ENCODE results near the gene AOC1.
"Not testable (repeated sequence)": the region's sequence is repeated elsewhere in the genome, so short reads cannot be mapped to it uniquely, and the experiment has no call there.

The AOC1 gene, protein sequence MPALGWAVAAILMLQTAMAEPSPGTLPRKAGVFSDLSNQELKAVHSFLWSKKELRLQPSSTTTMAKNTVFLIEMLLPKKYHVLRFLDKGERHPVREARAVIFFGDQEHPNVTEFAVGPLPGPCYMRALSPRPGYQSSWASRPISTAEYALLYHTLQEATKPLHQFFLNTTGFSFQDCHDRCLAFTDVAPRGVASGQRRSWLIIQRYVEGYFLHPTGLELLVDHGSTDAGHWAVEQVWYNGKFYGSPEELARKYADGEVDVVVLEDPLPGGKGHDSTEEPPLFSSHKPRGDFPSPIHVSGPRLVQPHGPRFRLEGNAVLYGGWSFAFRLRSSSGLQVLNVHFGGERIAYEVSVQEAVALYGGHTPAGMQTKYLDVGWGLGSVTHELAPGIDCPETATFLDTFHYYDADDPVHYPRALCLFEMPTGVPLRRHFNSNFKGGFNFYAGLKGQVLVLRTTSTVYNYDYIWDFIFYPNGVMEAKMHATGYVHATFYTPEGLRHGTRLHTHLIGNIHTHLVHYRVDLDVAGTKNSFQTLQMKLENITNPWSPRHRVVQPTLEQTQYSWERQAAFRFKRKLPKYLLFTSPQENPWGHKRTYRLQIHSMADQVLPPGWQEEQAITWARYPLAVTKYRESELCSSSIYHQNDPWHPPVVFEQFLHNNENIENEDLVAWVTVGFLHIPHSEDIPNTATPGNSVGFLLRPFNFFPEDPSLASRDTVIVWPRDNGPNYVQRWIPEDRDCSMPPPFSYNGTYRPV

DNA sequence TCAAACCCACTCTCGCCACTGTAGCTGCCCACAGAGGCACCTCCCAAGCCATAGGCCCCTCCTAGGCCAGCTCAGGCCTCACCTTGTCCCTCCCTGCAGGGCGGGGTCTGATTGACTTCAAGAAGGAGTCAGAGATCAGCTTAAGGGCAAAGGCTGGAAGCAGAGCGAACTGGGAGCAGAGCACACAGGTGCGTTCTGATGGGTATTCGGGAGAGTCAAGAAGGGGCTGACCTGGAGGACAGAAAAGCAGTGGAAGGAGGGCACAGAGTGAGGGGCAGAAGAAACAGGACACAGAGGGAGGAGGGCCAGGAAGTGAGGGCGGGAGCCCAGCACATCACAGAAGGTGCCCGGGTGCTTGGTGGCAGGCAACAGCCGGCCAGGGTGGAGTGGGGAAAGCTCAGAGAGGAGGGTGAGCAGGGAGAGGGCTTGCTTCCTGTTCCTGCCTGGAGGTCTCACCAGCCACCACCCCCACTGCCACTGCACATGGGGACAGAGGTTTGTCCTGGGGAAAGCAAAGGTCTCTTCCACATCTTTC lies at the start of gene AOC1:
Gene AOC1 (plus strand): TSS at position 147 of the 535 bp plus-strand sequence. CDS start 3,954 bp downstream, outside the sequence.
- DNase-seq, result no peak

DNA sequence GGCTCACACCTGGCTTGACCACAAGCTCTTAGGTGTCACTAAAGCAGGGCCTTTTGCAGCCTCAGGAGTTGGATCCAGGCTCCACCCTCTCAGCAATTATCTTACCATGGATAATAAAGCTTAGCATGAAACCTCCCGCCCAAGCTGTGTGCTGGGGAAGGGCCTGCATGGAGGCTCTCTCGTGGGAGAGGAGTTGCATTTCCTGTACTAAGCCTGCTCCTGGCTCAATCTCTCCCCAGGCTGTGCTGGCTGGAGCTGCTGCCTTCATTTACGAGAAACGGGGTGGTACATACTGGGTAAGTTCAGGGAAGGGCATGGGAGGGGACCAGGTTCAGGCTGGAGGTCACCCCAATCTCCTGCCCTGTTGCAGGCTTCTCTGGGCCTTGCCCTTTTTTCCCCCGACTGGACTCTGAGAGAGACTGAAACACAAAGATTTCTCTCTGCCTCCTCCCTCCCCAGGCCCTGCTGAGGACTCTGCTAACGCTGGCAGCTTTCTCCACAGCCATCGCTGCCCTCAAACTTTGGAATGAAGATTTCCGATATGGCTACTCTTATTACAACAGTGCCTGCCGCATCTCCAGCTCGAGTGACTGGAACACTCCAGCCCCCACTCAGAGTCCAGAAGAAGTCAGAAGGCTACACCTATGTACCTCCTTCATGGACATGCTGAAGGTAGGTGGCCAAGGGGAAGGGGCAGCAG lies 49.0 kb upstream of the AOC1 start:
- no peak for DNase-seq

DNA sequence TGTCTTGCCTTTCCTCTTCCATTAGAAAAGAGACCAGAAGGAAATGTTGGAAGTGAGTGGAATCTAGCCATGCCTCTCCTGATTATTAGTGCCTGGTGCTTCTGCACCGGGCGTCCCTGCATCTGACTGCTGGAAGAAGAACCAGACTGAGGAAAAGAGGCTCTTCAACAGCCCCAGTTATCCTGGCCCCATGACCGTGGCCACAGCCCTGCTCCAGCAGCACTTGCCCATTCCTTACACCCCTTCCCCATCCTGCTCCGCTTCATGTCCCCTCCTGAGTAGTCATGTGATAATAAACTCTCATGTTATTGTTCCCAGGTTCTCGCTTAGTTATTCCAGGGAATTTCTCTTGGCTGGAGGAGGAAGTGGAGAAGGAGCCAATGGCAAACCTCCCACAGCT lies 47.5 kb upstream of the AOC1 start:
- DNase-seq, result no peak

DNA sequence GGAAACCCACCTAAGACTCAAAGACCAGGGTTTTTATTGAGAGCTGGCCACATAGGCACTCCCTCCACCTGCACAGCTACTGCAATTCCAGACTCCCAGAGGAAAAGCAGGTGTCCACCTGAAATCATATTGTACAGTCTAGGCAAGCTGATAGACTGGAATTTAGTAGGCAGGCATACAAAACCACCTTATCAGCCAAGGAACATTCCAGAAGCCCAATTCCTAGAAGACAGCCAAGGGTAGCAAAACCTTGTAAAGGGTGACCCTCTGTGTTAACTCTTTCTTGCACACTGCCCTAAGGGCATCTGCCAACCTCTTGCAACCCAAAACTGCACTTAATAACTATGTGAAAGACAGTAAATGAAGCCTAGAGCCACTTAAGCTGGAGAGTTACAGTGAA lies 46.5 kb upstream of the AOC1 start:
- no peak for DNase-seq

DNA sequence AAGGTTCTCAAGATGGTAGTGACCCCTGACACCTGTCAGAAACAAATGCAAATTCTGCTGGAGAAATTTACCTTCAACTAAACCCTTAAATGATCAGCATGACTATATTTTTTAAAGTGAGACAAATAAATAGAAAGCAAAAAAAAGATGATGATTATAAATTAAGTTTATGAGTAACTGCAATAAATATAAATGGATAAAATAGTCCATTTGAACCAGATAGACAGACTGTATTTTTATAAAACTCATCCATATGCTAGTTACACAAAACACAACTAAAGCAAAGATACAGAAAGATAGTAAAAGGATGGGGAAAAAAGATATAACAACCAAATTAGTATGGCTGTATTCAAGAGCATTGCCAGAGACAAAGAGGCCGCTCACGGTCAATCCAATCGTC lies 45.9 kb upstream of the AOC1 start:
- no peak for DNase-seq

DNA sequence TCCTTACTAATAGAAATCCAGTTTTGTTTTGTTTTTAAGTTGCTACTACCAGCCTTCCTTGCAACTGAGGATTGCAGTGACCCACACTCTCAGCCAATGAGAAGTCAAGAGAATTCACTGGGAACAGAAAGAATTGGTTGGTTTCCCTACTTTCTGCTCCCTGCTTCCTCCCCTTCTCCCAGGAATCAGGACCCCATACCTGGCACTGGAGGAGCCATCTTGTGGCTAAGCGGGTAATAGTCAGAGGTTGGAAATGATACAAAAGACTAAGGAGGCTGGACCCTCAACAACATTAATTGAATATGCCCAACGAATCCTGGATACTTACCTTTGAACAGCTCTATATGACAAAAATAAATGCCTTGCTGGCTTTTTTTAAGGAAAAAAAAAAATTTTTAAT lies 45.5 kb upstream of the AOC1 start:
- no peak for DNase-seq

DNA sequence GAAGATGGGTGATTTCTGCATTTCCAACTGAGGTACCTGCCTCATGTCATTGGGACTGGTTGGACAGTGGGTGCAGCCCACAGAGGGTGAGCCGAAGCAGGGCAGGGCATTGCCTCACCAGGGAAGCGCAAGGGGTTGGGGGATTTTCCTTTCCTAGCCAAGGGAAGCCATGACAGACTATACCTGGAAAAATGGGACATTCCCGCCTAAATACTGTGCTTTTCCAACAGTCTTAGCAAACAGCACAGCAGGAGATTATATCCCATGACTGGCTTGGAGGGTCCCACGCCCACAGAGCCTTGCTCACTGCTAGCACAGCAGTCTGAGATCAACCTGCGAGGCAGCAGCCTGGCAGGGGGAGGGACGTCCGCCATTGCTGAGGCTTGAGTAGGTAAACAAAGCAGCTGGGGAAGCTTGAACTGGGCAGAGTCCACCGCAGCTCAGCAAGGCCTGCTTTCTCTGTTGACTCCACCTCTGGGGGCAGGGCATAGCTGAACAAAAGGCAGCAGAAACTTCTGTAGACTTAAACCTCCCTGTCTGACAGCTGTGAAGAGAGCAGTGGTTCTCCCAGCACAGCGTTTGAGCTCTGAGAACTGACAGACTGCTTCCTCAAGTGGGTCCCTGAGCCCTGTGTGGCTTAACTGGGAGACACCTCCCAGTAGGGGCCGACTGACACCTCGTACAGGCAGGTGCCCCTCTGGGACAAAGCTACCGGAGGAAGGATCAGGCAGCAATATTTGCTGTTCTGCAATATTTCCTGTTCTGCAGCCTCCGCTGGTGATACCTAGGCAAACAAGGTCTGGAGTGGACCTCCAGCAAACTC lies 44.5 kb upstream of the AOC1 start:
- DNase-seq, result not testable (repeated sequence)

DNA sequence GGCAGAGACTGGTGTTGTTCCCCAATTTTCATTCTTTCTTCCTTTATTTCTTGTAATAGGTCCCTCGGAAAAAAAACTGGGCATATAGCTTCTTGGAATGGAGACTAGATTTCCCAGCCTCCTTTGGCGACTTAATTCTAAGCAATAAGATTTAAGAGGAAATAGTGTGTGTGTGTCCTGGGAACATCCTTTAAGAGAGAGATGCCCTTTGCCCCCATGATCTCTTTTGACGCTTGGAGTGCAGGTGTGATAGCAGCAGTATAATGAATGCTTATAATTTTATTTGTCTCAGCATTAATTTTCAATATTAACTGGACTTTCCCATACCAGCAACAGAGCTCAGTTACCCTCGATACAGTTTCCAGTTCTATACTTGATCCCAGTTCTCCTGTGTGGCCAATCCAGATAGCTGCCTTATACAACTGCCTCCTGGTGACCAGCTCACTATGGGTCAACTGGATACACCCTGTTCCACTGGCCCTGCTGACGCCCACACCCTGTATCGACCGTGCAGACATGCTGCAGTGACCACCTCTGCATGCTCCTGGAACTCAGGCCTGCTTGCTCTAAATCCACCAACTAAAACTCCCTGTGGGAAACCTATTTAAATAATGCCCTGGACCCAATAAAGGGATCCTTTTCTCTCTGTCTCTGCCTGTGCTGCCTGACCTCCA lies 37.9 kb upstream of the AOC1 start:
- no peak for DNase-seq

DNA sequence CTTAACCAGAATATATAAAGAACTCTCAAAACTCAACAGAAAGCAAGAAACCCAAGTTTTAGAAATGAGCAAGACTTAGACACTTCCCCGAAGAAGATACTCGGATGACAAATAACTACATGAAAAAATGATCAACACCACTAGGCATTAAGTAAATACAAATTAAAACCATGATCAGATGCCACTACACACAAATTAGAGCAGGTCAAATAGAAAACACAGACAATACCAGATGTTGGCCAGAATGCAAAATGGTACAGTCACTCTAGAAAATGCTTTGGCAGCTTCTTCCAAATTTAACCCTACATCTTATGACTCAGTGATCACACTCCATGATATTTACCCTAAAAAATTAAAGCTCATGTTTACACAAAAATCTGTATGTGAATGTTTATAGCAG lies 33.3 kb upstream of the AOC1 start:
- DNase-seq, result no peak

DNA sequence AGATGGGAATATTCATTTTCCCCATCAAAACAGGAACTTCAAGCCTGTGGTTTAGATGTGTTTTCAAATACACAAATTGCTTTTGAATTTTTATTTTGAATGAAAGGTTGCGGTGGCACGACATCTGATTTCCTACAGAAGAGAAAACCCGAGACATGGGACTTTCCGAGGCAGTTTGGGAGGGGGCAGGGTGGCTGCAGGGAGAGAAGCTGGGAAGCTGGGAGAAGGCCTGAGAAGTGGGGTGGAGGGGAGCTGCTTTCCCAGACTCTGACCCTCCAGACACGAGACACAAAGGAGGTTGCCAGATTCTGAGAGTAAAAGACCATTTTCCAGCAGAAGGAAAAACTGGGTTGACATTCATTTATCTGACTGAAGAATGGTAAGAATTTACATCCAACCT lies 32.2 kb upstream of the AOC1 start:
- no peak for DNase-seq

DNA sequence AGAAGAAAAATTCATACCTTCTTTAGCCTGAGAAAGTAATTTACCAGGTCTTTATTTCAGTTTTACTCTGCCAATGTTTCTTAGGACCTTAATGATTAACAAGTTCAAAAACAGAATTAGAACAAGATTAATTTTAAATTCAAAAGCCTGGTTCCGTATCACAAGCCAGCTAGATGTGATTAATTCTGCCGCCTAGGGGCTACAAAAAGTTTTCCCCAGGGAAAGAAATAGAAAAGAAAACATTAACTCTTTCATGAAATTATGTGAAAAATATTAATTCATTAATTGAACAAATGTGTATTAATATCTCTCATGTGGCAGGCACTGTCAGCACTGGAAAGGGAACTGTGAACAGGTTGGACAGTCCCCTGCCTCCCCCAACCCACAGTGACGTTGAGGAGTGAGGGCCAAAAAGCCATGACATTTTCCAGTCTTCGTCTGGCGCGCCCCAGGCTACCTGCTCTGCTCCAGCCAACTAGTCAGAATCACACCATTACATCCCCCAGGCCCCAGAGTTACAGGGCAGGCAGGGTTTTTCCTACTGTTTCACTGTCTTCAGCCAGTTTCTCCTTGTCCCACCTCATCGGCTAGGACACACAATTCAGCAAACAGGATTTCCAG lies 31.6 kb upstream of the AOC1 start:
- DNase-seq, result no peak

DNA sequence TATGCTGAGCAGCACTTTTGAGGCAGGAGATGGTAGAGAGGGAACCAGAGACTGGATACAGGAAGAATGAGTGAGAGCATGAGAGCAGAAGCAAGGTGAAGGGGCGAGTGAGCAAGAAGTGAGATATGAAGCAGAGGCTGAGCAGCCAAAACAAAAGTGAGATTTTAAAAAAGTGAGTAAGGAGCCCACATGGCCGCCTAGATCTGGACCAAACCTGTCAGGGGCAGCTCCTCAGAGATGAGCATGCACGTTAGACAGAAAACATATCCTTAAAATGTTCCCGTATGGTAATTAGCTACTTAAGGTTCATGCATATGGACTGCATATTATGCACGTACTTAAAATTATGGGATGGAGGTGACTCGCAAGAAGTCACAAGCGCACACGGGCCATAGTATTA lies 29.3 kb upstream of the AOC1 start:
- no peak for DNase-seq

DNA sequence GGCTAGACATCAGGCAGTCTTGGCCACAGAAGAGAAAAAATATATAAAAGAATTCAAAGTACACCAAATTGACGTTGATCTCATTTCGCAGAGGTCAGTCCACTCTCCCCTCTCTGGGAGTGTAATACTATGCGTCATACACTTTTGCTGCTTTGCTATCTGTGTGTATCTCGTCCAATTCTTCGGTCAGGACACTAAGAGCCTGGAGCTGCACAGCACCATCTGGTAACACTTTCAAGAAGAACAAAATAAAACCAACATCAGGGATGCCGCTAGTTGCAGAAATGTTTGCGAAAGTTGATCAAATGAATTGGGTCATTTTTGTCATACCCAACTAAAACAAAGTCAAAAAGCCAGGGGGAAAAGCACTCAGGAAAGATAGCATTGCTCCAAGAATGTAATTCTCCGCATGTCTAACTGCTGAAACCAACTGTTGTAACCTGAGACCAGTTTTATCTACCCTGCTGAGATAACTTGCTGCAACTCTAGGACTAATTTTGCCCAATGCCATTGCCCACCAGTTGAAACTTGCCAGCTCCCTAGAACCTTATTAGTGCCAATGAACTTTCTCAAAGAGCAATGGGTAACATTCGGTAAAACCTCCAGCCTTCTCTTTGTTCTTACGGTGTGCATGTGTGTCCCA lies 28.7 kb upstream of the AOC1 start:
- DNase-seq, result no peak

DNA sequence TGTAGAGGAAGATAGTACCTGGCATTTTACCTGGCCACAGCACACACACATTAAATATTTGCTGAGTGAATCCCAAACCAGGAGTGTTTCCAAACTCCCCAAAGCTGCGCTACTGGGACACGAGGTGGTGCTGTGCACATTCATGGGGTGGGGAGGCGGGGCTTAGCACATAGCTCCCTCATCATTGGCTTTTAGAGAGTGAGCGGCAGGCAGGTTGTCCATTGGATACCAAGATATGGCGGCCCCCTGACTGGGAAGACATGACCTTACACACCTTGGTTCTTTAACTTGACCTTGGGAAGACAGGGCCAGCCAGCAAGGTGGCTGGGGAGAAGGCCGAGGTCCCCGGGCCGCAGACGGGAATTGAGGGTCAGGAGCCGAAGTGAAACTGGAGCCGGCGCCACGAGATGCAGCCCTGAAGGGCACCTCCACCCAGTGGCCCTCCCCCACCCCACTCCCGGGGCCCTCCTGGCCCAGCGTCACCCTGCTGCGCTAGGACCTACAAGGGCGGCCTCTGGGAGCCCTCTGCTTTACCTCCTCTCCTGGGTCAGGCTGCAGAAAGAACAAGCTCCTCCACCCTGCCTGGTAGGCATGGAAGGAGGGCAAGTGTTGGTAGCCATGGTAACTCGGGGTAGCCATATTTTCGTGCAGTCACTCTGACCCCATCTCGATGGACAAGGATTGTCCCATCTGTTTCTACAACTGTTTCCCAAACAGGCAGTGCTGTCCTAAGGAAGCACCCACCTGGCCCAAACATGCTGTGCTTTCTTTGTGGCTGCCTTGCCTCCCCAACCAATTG lies 27.7 kb upstream of the AOC1 start:
- no peak for DNase-seq

DNA sequence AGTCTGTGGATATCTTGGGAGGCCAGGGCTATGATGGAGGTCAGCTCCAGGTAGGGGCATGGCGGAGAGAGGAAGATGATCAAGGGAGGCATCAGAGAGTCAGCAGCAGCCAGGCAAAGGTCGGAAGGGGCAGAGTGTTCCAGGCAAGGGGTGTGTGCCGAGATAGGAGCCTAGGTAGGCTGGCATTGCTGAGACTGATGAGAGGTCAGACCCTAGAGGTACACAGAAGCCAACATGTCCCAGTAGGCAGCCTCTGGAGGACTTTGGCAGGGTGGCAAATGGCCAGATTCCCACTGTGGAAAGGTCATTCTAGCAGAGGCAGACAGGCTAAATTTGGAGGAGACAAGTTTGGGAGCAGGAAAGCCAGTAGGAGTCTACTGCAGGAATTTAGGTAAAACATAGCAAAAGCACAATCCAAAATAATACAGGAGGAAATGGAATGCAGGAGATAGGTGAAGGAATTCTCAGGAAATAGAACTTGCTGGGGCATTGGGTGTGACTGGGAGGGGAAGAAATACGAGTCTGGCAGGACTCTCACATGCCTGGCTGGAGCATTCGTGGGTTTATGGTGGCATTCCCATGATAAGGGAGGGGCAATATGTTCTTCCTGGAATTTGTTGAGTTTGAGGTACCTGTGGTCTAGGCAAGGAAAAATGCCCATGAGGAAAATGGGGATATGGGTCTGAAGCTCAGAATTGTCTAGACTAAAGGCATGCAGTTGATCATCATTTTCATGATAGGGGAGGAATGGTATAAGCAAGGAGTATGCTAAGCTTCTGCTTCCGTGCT lies 26.1 kb upstream of the AOC1 start:
- no peak for DNase-seq

DNA sequence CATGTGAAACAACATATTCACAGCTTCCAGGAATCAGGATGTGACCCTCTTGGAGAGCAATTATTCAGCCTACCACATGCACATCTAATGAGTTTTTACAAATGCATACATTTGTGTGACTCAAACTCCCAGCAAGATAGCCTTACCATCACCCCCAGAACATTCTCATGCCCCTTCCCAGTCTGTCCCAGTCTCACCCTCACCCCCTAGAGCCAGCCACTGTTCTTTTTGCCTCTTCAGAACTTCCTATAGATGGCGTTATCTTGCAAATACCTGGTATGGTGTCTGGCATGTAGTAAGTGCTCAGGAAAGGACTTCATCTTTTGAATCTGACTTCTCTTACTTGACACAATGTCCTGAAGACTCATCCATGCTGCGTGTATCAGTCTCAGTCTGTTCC lies 23.9 kb upstream of the AOC1 start:
- no peak for DNase-seq

DNA sequence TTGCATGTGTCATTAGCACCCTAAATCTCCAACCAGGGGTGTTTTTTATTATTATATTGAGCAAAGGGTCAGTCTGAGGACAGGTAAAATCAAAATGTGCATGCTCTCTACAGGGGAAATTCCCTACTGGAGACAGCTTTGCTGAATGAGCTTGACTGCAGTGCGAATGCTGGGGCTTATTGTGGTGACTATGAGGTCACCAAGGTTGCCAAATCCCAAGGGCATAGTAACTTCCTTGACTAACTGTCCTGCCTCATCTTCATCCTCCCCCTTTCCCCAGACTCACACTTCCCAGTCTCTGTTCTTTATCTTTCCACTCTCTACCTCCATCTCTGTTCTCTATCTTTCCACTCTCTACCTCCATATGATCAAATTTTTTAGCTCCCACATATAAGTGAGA lies 22.9 kb upstream of the AOC1 start:
- no peak for DNase-seq

DNA sequence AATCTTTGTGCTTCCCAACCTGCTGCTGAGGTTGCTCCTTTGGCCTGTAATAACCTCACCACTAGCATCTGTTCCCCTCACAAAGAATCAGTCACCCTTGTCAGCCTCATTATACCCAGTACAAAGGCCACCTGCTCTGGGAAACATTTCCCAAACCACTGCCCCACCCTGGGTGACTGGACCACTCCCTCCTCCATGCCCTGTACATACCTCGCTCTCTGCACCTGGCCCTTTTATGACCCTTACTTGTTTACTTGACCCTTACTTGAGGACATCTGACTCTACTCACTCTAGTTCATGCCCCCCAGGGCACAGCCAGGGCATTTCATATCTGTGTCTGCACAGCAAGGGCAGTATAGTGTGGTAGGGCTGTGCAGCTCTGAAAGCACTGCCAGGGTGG lies 21.4 kb upstream of the AOC1 start:
- no peak for DNase-seq

DNA sequence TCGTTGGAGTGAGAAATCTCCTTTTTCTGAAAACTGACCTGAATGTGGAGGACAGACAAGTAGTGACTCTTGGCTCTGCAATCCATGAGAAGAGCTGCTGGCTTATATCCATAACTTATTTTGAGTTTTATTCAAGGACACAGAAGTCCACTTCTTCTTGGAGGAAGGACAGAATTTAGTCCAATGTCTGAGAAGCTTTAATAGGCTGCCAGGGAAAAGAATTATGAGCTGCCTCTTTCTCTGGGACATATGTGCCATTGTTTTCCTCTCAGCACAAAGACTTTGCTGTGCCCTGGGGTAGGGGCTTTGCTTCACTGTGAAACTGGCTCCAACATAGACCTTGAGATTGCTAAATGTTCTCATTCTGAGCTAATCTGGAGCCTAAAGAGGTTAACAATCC lies 20.5 kb upstream of the AOC1 start:
- DNase-seq, result no peak
